GM21737 (cell line): ENCODE data around the gene PGA4.
"Not testable (repeated sequence)": the region's sequence is repeated elsewhere in the genome, so short reads cannot be mapped to it uniquely, and the experiment has no call there.

ENCODE experiments used
- ATAC-seq: cut with Tn5 transposase; IDR thresholded peaks from one replicate; pipeline ENCODE4 v1.9.1; 2021; ENCODE audit warnings: mild to moderate bottlenecking, moderate library complexity; ENCODE audit not compliant: unreplicated experiment

The PGA4 gene

GRCh38 chr11:61248071-61248470 lies 25.9 kb downstream of the PGA4 start:
- ATAC-seq, result not testable (repeated sequence)

GRCh38 chr11:61249201-61249600 lies 27.1 kb downstream of the PGA4 start:
- not testable (repeated sequence) for ATAC-seq

GRCh38 chr11:61250796-61251765 lies 28.9 kb downstream of the PGA4 start:
- not testable (repeated sequence) for ATAC-seq

GRCh38 chr11:61252332-61252731 lies 30.2 kb downstream of the PGA4 start:
- ATAC-seq, result not testable (repeated sequence)

- ATAC-seq, result peak; percentile 83
Observed at GRCh38 chr11:61254403-61255025, 32.4 kb downstream of the PGA4 start.

- no peak for ATAC-seq
Observed at GRCh38 chr11:61256710-61257482, 34.7 kb downstream of the PGA4 start.

GRCh38 chr11:61258546-61258945 lies 36.4 kb downstream of the PGA4 start:
- no peak for ATAC-seq

- ATAC-seq, result no peak
Observed at GRCh38 chr11:61259363-61259762, 37.2 kb downstream of the PGA4 start.

- ATAC-seq, result no peak
Observed at GRCh38 chr11:61264371-61264770, 42.2 kb downstream of the PGA4 start.

- ATAC-seq, result no peak
Observed at GRCh38 chr11:61264795-61265194, 42.6 kb downstream of the PGA4 start.

- no peak for ATAC-seq
Observed at GRCh38 chr11:61265357-61265756, 43.2 kb downstream of the PGA4 start.

- ATAC-seq, result no peak
Observed at GRCh38 chr11:61266602-61267001, 44.5 kb downstream of the PGA4 start.

GRCh38 chr11:61267437-61267841 lies 45.3 kb downstream of the PGA4 start:
- no peak for ATAC-seq

GRCh38 chr11:61268588-61269250 lies 46.6 kb downstream of the PGA4 start:
- no peak for ATAC-seq

GRCh38 chr11:61270354-61271076 lies 48.4 kb downstream of the PGA4 start:
- no peak for ATAC-seq

GRCh38 chr11:61272731-61273130 lies 50.6 kb downstream of the PGA4 start:
- ATAC-seq, result no peak

GRCh38 chr11:61273178-61274078 lies 51.3 kb downstream of the PGA4 start:
- ATAC-seq, result no peak

GRCh38 chr11:61274084-61274483 lies 51.9 kb downstream of the PGA4 start:
- no peak for ATAC-seq

GRCh38 chr11:61275191-61275590 lies 53.0 kb downstream of the PGA4 start:
- ATAC-seq, result no peak
